HG03135 (cell line): ENCODE measurements around the gene NTM.

Experiments
- ATAC-seq: cut with Tn5 transposase; IDR thresholded peaks from one replicate; pipeline ENCODE4 v1.9.1; 2021; ENCODE audit warnings: mild to moderate bottlenecking, moderate library complexity; ENCODE audit not compliant: unreplicated experiment

The NTM gene

DNA sequence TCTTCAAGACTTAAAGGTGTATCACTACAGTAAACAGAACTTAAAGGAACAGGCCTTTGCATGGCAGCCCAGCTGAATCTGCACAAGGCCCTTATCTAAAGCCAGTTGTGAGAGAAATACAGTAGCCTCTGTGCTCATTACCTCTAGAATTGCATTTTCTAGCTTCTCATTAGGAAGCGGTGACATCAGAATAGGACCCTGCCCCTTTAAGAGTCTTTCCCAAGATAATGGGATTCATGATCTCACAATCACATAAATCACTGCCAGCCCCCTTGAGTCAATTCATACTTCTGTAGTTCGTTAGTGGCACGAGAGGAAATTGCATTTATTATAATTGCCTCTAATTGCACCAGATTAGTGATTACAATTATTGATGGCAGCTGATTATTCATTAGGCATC, 170.3 kb downstream of the NTM start:
- no peak for ATAC-seq

DNA sequence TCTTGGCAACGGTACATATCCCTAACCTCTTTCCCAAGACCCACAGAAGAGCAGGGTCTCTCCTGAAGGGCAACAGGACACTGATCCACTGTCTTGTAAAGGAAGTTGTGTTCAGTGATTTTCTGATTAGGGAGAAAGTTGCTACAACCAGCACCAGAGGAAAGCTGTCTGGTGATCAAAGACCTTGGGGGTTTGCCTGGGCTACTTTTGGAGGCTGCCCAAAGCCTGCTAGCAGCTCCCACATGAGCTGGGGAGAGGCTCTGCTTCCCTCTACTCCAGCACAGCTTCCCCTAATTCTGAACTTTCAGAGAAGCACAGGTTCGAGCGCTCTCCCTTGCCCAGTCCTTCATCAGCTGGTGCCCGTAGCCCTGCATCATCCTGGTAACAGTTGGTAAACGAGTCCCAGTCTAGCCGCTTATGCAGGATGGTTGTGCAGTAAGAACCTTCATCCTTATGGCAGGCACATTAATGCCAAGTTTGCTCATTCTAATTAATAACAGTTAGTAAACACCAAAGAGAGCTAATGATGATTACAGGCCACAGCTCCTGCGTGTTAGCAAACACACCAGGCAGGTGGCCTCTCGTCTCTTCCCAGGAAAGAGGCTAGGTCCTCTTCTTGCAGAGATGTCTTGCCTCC, 173.1 kb downstream of the NTM start:
- no peak for ATAC-seq

GRCh38 chr11:131544591-131544990, 174.2 kb downstream of the NTM start:
- no peak for ATAC-seq

GRCh38 chr11:131546218-131546895, 175.9 kb downstream of the NTM start:
- no peak for ATAC-seq

DNA sequence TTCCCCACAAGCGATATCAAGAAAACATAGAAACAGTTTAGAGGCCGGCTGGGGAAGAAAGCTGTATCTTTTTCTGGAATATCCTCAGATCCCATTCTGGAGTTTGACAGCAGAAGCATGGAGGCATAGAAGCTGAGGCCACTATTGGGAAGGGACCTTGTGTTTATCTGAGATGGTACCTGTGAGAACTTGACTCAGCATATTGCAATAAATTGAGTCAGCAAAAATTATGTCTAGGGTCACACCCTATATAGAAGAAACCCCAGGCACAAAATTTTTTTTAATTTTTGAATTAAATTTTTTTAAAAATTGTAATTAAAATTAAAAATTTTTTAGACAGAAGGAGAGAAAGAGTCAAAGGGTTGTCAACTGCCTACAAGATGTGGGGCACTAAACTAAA, 178.7 kb downstream of the NTM start:
- no peak for ATAC-seq

DNA sequence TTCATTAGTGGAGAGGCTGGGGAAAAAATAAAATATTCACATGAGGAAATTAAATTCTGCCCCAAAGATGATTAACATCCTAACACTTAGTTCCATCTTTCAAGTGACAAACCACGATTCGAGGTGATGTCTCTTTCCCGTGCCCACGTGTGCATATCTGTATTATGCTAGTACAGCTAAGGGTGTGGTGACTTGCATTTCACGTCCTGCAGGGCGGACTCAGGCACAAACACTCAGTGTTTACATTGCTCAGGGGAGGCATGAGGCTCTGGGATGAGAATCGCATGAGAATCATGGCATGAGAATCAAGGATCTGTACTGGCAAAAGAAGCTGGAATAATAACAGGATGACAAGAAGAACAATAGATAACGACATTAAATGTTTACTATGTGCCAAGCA, 179.4 kb downstream of the NTM start:
- no peak for ATAC-seq

GRCh38 chr11:131560287-131560686, 189.9 kb downstream of the NTM start:
- no peak for ATAC-seq

- ATAC-seq = no peak
These were observed 191.1 kb downstream of the NTM start for GRCh38 chr11:131561501-131561900.

- ATAC-seq = no peak
These were observed 191.6 kb downstream of the NTM start for GRCh38 chr11:131561972-131562371.

GRCh38 chr11:131568318-131568717, 197.9 kb downstream of the NTM start:
- no peak for ATAC-seq

DNA sequence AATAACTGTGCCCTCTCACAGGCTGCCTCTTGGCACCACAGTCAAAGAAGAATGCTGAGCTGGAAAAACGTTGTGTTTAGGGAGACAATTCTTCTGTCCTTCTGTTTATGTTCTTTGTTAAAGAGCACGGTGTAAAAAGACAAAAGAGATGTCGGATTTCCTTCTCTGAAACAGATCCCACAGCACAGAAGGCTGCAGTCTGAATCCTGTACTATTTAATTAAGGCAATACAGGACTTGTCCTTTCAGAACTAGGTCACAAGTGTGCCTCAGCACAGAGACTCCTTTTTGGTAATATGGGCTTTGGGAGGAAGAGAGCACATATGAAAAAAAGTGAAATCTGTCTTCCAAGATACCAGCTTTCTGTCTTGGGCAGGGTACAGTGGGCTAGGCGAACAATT, 201.2 kb downstream of the NTM start:
- no peak for ATAC-seq

DNA sequence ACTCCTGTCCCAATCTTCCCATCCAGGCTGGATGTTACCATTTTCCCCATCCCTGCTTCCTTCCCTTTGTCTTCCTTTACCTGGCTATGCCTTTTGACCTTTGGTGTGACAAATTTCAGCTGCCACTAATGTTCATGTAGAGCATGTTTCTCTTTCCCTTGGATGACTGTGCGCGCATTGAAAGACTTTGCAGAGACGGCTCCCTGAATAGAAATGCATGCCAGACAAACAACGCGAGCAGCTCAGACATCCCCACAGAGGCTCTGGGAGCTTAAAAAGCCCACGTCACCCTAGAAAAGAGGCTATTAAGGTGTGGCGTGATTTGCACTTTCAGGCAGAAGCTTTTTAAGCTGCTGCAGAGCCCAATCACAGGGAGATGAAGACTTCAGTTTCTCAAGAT, 202.0 kb downstream of the NTM start:
- ATAC-seq = no peak

DNA sequence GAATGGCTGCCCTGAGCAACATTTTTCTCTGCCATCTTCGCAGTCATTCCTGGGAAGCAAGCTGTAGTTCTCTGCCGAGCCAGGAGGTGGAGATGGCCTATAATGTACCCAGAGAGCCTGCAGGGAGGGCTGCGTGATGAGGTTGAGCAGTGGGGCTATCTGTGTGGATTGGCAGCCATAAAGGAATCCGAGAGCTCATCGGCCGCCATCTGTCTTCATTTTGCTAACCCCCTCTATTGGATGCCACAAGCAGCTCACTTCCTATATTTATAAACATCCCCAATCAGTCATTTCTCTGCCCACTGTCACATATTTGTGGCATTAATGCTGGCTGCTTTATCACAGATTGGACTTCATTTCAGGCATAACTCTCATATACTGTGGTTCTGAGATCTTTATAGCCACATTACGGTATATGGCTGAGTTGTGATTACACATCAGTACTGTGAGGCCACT, 209.5 kb downstream of the NTM start:
- no peak for ATAC-seq

DNA sequence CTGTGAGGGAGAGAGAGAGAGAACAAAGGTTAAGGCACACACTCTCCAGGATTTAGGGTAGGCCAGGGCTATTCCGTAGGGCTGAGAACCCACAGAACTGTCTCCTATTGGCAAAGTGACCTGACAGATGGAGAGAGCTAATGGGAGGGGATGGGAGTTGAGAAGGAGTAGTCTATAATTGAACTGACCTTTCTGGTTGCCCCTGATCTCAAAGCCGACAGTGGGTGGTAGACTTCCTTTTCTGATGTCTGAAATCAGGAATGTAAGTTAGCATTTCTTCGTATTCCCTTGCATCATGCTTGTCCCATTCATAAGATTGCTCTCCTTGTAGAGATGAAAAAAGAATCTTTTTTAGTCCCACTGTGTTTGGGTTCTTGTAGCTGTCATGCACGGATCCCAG, 210.1 kb downstream of the NTM start:
- ATAC-seq = no peak

- ATAC-seq = no peak
These were observed 210.6 kb downstream of the NTM start for GRCh38 chr11:131581046-131581445.

DNA sequence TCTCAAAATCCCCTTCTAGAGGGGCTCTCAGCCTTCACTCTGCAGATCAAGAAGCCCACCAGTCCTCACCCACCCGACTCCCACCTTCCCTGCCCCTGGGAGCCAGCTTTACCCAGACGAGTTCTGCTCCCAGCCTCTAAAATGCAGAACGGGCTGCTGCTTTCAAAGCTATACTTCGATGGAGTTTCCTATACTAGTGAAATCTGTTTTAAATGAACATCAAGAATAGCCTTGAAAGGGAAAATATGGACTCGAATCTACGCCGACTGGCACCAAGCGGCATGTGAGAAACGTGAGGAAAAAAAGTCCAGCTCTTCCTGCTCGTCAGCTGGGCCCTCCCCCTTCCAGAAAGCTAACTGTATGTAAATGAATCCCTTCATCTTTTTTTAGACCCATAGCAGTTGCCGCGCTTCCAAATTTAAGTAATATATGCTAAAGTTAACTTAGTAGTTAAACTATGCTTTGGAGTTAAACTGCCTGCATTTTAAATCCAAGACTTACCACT, 211.7 kb downstream of the NTM start:
- no peak for ATAC-seq

DNA sequence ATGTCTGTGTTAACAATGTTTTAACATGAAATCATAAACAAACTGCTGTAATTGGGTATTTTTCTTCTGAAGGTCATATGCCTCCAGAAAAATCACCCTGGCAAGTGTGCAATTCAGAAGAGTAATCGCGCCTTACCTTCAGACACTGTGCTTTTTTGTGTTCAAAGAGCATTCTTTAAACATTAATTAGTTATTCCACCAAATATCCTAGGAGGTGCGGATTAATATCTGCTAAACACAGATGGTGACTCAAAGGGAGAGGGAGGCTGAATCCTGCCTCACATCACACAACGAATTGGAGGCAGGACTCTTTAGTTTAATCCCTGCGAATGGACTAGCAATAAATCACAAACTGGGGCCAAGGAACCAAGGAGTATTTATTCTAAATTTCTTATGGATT, 213.0 kb downstream of the NTM start:
- no peak for ATAC-seq

DNA sequence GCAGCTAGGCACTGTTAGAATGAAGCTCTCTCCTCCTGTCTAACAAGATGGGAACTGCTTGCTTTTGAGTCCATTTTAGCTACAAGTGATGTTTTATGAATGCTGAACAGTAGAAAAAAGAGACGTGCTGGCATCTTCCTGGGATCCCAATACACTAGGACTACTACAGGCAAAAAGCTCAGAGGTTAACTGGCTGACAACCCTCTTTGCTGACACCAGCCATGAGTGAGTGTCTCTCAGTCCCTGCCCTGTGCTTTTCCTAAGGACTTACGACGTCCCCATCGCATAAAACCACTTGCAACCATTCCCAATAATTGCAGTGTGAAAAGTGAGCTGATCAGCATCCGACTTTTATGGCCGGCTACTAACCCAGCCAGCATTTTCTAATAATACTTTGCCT, 213.5 kb downstream of the NTM start:
- ATAC-seq = no peak

DNA sequence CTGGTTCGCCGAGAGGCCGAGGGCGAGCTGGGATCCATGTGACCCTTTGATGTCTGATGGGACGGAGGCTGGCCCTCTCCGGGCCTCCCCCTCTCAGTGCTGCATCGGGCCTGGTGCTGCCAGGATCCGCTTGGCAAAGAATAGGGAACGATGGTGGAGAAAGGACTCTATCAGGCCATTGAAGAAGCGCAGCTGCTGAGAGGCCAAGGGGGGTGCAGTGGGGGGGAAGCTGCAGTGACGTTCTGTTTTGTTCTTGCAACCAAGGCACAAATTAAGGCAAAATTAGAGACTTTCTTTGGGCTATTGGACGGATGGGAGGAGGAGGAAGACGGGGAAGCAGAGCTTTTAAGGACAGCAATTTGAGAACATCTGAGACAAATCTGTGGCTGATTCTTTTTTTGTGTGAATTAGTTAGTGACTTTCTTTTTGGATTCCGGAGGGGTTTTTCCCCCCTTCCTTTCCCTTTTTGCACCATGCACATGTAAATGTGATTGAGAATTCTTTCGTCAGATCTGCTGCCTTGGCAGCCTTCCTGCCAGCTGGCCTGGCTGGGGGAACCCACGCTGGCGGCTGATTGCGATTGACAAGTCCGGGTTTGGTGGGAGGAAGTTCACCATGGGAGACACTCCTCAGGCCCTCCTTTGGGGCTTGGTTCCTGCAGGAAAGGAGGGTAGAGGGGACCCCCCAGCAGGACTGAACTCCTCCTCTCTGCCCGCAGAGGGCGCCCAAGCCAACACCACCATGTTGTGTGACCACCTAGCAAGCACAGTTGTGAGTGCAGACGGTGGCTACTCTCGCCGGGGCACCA, 214.6 kb downstream of the NTM start:
- no peak for ATAC-seq

DNA sequence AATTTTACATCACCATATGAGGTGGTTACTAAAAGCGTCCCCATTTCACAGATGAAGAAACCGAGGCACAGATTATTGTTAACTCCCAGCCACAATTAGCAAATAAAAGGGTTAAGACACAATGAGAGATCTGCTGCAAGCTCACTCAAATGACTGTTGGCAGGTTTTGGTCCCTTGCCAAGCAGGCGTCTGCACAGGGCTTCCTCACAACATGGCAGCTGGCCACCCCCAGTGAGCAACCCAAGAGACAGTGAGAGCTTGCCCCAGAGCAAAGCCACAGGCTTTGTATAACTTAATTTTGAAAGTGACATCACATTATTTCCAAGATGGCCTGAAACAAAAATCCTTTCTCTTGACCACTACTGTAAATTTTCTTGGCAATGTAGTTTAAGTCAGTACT, 217.6 kb downstream of the NTM start:
- no peak for ATAC-seq

GRCh38 chr11:131591051-131591461, 220.6 kb downstream of the NTM start:
- no peak for ATAC-seq

- ATAC-seq = no peak
These were observed 221.7 kb downstream of the NTM start for GRCh38 chr11:131592152-131592551.
